H1 (cell line): ENCODE data around the gene PRKCA. TPM values are rescaled to one million over a fixed set of nuclear protein-coding genes. Genes with fewer than 3 reads are reported as not detected.

Experiments
- CEBPB ChIP-seq: IDR thresholded peaks from 2 replicates; pipeline ENCODE4 v1.6.1; 2012; ENCODE audit warnings: low read depth, low read length
- CHD7 ChIP-seq: fragments of 300-600 bp; sonication (generic); IDR thresholded peaks from 2 replicates; pipeline ENCODE4 v1.7.1; 2012; ENCODE audit warnings: low read length, moderate library complexity, mild to moderate bottlenecking, inconsistent platforms; ENCODE audit not compliant: insufficient replicate concordance
- POU5F1 ChIP-seq: IDR thresholded peaks from 2 replicates; pipeline ENCODE4 v1.6.1; 2011; ENCODE audit warnings: low read depth, mild to moderate bottlenecking, low read length, moderate library complexity
- polyA plus RNA-seq, 7 experiments: library from polyadenylated mRNA; depleted of rRNA in 3 of 7; stranded (reverse) in 5 of 7; unstranded in 2 of 7; fragments of >200 nt in 5 of 7; fragments of 200-250 nt in 2 of 7; gene quantifications; 1 replicate in 5 of 7; 2 replicates in 1 of 7; 4 replicates in 1 of 7; pipeline versions ENCODE4 v1.2.1 to v1.2.3, GENCODE V29; 2011 to 2013; ENCODE audit warnings: missing spikeins in 2 of 7, mixed read lengths in 2 of 7
- total RNA-seq: library from RNA; stranded (reverse); fragmentation: NEBNext Ultra II Directional; extraction: Animal tissue kit (Norgen Biotek cat#: 25700); gene quantifications from 2 replicates; pipeline ENCODE4 v1.2.1, GENCODE V29; 2021

Gene PRKCA
- total and polyA plus RNA-seq, 2 of the 8 experiments (the other 6 are each of a cell fraction or from before 2014, with no cell fraction given) = 5.8 to 17.8 TPM

GRCh38 chr17:66467766-66468165 is 165.4 kb downstream of the PRKCA start (continued):
- TF ChIP-seq CHD7 (no peak), CEBPB (no peak), POU5F1 (no peak)
- TF ChIP-seq, all 59 proteins: peak for 0
